GM12873 (cell line): ENCODE results near the gene B4GALNT2.

Experiments
- CTCF ChIP-seq: IDR thresholded peaks from 2 replicates; pipeline ENCODE4 v1.5.1; 2012; ENCODE audit warnings: low read depth, mild to moderate bottlenecking, moderate library complexity, low read length, control low read depth; ENCODE audit not compliant: insufficient read depth; ENCODE audit errors: missing control alignments

The B4GALNT2 gene

GRCh38 chr17:49224198-49224996, 91.8 kb downstream of the B4GALNT2 start:
- TF ChIP-seq CTCF = no peak

GRCh38 chr17:49224997-49225337, 92.4 kb downstream of the B4GALNT2 start:
- TF ChIP-seq CTCF = no peak

- no peak for TF ChIP-seq CTCF
Observed at GRCh38 chr17:49225554-49226236, 93.1 kb downstream of the B4GALNT2 start.
